ENCODE data around the gene ADRA2B. TPM values are rescaled to one million over a fixed set of nuclear protein-coding genes. Genes with fewer than 3 reads are reported as not detected.

The ADRA2B gene
- polyA plus RNA-seq, 3 donors, result 1.6 TPM; not detected in 2

DNA sequence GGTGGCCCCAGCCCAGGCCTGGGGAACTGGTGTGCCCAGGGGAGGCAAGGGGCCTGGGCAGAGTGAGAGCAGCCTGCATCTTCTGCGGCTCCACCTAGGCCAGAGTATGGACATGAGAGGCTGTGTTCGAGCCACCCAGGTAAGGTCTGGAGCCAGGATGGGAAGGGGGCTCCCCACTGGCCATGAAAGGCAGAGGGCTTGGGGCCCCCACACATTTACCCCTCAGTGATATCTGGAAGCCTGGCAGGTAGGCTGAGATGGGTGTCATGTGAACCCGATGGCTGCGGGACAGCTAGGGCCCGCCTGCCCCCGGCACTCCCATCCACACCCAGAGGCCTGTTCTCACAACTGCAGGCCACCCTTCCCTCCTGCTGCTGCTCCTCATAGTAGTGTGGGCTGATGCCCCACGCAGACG, 13.2 kb downstream of the ADRA2B start:
- no peak overlapping the region for H3K27ac ChIP-seq (ENCODE audit: low read depth in 1 of 2, low read length in 2 of 2)
- H3K9ac ChIP-seq (ENCODE audit: insufficient read depth, low read length, poor library complexity, severe bottlenecking), result no peak overlapping the region
- H2AFZ ChIP-seq (ENCODE audit: insufficient read depth, low read depth, low read length, poor library complexity, severe bottlenecking), result peak overlapping the region; percentile 4
- no peak for DNase-seq
- H3K36me3 ChIP-seq (replicated peaks in 1 of 2; ENCODE audit: control insufficient read depth in 1 of 2, insufficient read depth in 2 of 2, low read length in 2 of 2), result no peaks in the 10 kb centered on the region
- H3K36me3 Mint-ChIP-seq, result no peaks in the 10 kb centered on the region
- H3K4me3 ChIP-seq (replicated peaks in 1 of 3; ENCODE audit: low read depth in 2 of 3, low read length in 3 of 3), result no peak overlapping the region
- peaks cover 6 to 24% of the 10 kb centered on the region in 2 donors for H3K4me1 ChIP-seq (ENCODE audit: control insufficient read depth in 1 of 2, insufficient read depth in 2 of 2, low read length in 2 of 2)
- no peaks in the 10 kb centered on the region for H4K20me1 ChIP-seq (ENCODE audit: insufficient read depth, low read length)
- H3K4me3 Mint-ChIP-seq, result no peak overlapping the region
- peaks cover 21% of the 10 kb centered on the region for H3K4me1 Mint-ChIP-seq
- H3K4me2 ChIP-seq (replicated peaks; ENCODE audit: extremely low read depth, low read length, poor library complexity, severe bottlenecking), result no peak overlapping the region
- H3K27me3 ChIP-seq (ENCODE audit: control insufficient read depth in 2 of 2, insufficient read depth in 2 of 2, low read length in 2 of 2), result no peaks in the 10 kb centered on the region
- peaks cover 13 to 27% (median 21%) of the 10 kb centered on the region in 7 donors for H3K9me3 Mint-ChIP-seq
- TF ChIP-seq, protein P1, sequence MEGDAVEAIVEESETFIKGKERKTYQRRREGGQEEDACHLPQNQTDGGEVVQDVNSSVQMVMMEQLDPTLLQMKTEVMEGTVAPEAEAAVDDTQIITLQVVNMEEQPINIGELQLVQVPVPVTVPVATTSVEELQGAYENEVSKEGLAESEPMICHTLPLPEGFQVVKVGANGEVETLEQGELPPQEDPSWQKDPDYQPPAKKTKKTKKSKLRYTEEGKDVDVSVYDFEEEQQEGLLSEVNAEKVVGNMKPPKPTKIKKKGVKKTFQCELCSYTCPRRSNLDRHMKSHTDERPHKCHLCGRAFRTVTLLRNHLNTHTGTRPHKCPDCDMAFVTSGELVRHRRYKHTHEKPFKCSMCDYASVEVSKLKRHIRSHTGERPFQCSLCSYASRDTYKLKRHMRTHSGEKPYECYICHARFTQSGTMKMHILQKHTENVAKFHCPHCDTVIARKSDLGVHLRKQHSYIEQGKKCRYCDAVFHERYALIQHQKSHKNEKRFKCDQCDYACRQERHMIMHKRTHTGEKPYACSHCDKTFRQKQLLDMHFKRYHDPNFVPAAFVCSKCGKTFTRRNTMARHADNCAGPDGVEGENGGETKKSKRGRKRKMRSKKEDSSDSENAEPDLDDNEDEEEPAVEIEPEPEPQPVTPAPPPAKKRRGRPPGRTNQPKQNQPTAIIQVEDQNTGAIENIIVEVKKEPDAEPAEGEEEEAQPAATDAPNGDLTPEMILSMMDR (IDR thresholded peaks at IDR 0.05), result no peak
- H3K27ac Mint-ChIP-seq, result peak overlapping the region in 1 of 7 donors; percentile 66
- 58% methylated on average over 2 of the region's 8 CpGs for WGBS (ENCODE audit: insufficient coverage)
- H3K79me2 ChIP-seq (ENCODE audit: insufficient read depth, low read length), result no peaks in the 10 kb centered on the region
- intact Hi-C loops (cut with micrococcal nuclease), result no loop called here
- H3K9me3 ChIP-seq (replicated peaks in 1 of 2; ENCODE audit: control insufficient read depth in 1 of 2, insufficient read depth in 1 of 2, low read length in 2 of 2), result peaks cover 11 to 18% of the 10 kb centered on the region in 2 donors
- peaks cover 2 to 8% (median 4%) of the 10 kb centered on the region in 3 donors for H3K27me3 Mint-ChIP-seq (ENCODE audit: low read depth in 3 of 3)

DNA sequence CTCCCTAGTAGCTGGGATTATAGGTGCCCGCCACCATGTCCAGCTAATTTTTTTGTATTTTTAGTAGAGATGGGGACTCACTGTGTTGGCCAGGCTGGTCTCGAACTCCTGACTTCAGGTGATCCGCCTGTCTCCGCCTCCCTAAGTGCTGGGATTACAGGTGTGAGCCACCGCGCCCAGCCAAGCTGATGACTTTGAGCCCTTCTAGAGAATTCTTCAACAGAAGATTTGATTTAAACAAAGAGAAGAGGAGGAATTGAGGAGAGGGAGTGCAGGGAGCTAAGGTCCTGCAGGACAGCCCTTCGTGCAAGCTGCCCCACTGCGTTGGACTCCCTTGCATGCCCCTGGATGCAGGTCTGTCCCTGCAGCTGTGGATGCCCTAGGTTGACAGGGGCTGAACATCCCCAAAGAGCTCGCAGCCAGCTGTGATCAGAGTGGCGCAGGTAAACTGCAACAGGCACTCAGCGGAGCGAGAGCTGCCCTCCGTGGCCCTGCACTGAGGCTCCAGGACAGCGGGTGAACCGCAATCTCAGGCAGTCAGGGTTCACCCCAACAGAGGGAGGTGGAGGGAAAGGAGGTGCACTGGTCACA, 13.7 kb downstream of the ADRA2B start:
- intact Hi-C loops (cut with micrococcal nuclease), result no loop called here
- 94% methylated on average over 12 of the region's 15 CpGs for WGBS (ENCODE audit: insufficient coverage)
- TF ChIP-seq, protein P1 (IDR thresholded peaks at IDR 0.05), result no peak

More for the DNA sequence above, 13.7 kb downstream of the ADRA2B start:
- Histone ChIP-seq H3K79me2 (ENCODE audit: insufficient read depth, low read length) (no peaks in the 10 kb centered on the region), H3K4me1 (ENCODE audit: control insufficient read depth in 1 of 2, insufficient read depth in 2 of 2, low read length in 2 of 2) (peaks cover 6 to 24% of the 10 kb centered on the region in 2 donors), H3K9me3 (replicated peaks in 1 of 2; ENCODE audit: control insufficient read depth in 1 of 2, insufficient read depth in 1 of 2, low read length in 2 of 2) (peaks cover 11 to 18% of the 10 kb centered on the region in 2 donors), H3K36me3 (replicated peaks in 1 of 2; ENCODE audit: control insufficient read depth in 1 of 2, insufficient read depth in 2 of 2, low read length in 2 of 2) (no peaks in the 10 kb centered on the region), H4K20me1 (ENCODE audit: insufficient read depth, low read length) (no peaks in the 10 kb centered on the region), H3K9ac (ENCODE audit: insufficient read depth, low read length, poor library complexity, severe bottlenecking) (no peak overlapping the region), H3K4me2 (replicated peaks; ENCODE audit: extremely low read depth, low read length, poor library complexity, severe bottlenecking) (no peak overlapping the region), H3K27me3 (ENCODE audit: control insufficient read depth in 2 of 2, insufficient read depth in 2 of 2, low read length in 2 of 2) (no peaks in the 10 kb centered on the region), H2AFZ (ENCODE audit: insufficient read depth, low read depth, low read length, poor library complexity, severe bottlenecking) (no peak overlapping the region), H3K27ac (ENCODE audit: low read depth in 1 of 2, low read length in 2 of 2) (no peak overlapping the region), H3K4me3 (replicated peaks in 1 of 3; ENCODE audit: low read depth in 2 of 3, low read length in 3 of 3) (no peak overlapping the region)
- no peak overlapping the region for H3K4me3 Mint-ChIP-seq
- H3K9me3 Mint-ChIP-seq, result peaks cover 13 to 27% (median 21%) of the 10 kb centered on the region in 7 donors
- DNase-seq, result no peak
- H3K27me3 Mint-ChIP-seq (ENCODE audit: low read depth in 3 of 3), result peaks cover 1 to 6% (median 2%) of the 10 kb centered on the region in 3 donors
- H3K27ac Mint-ChIP-seq, result no peak overlapping the region
- peaks cover 21% of the 10 kb centered on the region for H3K4me1 Mint-ChIP-seq
- no peaks in the 10 kb centered on the region for H3K36me3 Mint-ChIP-seq

Data from CD14-positive monocyte (primary cell).